Activated CD4-positive, alpha-beta T cell treated with anti-CD3 and anti-CD28 coated beads for 4 hours (primary cell): Measurements from ENCODE around the gene FAM193A.
"Not testable (repeated sequence)": the region's sequence is repeated elsewhere in the genome, so short reads cannot be mapped to it uniquely, and the experiment has no call there.

Experiments
- DNase-seq, 2 donors: peaks; one replicate each; pipeline ENCODE4 v3.0.0-alpha.2; 2020

Gene FAM193A

GRCh38 chr4:2695346-2696060 is 159.1 kb downstream of the FAM193A start:
- no peak for DNase-seq

GRCh38 chr4:2696423-2696822 is 160.0 kb downstream of the FAM193A start:
- DNase-seq, result no peak

GRCh38 chr4:2697995-2698414 is 161.6 kb downstream of the FAM193A start:
- no peak for DNase-seq

GRCh38 chr4:2698504-2698903 is 162.1 kb downstream of the FAM193A start:
- DNase-seq, result no peak

- DNase-seq, result no peak
These were observed 162.6 kb downstream of the FAM193A start for GRCh38 chr4:2698951-2699505.

- no peak for DNase-seq
These were observed 163.1 kb downstream of the FAM193A start for GRCh38 chr4:2699534-2699933.

GRCh38 chr4:2700031-2700430 is 163.6 kb downstream of the FAM193A start:
- no peak for DNase-seq

- no peak for DNase-seq
These were observed 165.9 kb downstream of the FAM193A start for GRCh38 chr4:2702361-2702760.

GRCh38 chr4:2702770-2703169 is 166.3 kb downstream of the FAM193A start:
- no peak for DNase-seq

- no peak for DNase-seq
These were observed 175.9 kb downstream of the FAM193A start for GRCh38 chr4:2712261-2712842.

- no peak for DNase-seq
These were observed 176.9 kb downstream of the FAM193A start for GRCh38 chr4:2713337-2713736.

- peak; percentile 56 for DNase-seq
These were observed 177.8 kb downstream of the FAM193A start for GRCh38 chr4:2714061-2714770.

GRCh38 chr4:2714918-2715317 is 178.5 kb downstream of the FAM193A start:
- no peak for DNase-seq

- DNase-seq, result no peak
These were observed 179.0 kb downstream of the FAM193A start for GRCh38 chr4:2715426-2715825.

- no peak for DNase-seq
These were observed 179.8 kb downstream of the FAM193A start for GRCh38 chr4:2716236-2716635.

- DNase-seq, result no peak
These were observed 185.1 kb downstream of the FAM193A start for GRCh38 chr4:2721586-2721985.

- DNase-seq, result no peak
These were observed 185.6 kb downstream of the FAM193A start for GRCh38 chr4:2722033-2722432.

- DNase-seq, result no peak
These were observed 187.3 kb downstream of the FAM193A start for GRCh38 chr4:2723751-2724150.

- no peak for DNase-seq
These were observed 188.9 kb downstream of the FAM193A start for GRCh38 chr4:2725380-2725779.

GRCh38 chr4:2726881-2727280 is 190.4 kb downstream of the FAM193A start:
- DNase-seq, result not testable (repeated sequence)

- DNase-seq, result no peak
These were observed 191.8 kb downstream of the FAM193A start for GRCh38 chr4:2728221-2728620.

- DNase-seq, result no peak
These were observed 192.5 kb downstream of the FAM193A start for GRCh38 chr4:2728806-2729532.

GRCh38 chr4:2729533-2729875 is 193.1 kb downstream of the FAM193A start:
- DNase-seq, result no peak
